Endometrial microvascular endothelial cells (primary cell): ENCODE results near the gene LEKR1. TPM values are rescaled to one million over a fixed set of nuclear protein-coding genes. Genes with fewer than 3 reads are reported as not detected.

ENCODE experiments used
- in situ Hi-C: cut with HindIII; loops from 2 replicates; pipeline ENCODE4 v1.10.0; 2017; ENCODE audit warnings: low sequenced_read_pairs, low pct_unique_long_range_greater_than_20kb; ENCODE audit errors: inconsistent ontology term
- total RNA-seq: library from RNA; depleted of rRNA; stranded (reverse); fragments of >200 nt; gene quantifications from one replicate; pipeline ENCODE4 v1.2.3, GENCODE V29; 2015; ENCODE audit errors: inconsistent ontology term

Gene LEKR1
- total RNA-seq, 1 donor from 2014 or later: 0.09 TPM

GRCh38 chr3:157086060-157086750, 260.1 kb downstream of the LEKR1 start:
- in situ Hi-C loops: no loop called here

DNA sequence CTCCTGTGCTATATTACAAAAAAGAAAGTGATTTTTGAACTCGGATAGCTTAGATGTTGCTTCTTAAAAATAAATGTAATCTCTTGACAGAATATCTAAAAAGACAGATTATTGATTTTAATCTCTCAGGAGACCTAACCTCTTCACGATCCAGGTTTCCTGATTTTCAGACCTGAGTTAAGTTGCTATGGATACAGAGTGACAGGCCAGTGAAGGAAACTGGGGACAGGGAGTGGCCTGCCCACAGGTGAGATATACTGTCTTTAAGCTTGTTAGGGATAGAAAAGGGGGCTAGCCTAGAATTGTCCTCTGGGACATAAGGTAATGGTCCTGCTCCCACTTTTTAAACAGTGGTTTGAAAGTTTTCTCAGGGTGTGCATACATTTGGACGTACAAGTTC, 260.6 kb downstream of the LEKR1 start:
- in situ Hi-C loops: no loop called here

DNA sequence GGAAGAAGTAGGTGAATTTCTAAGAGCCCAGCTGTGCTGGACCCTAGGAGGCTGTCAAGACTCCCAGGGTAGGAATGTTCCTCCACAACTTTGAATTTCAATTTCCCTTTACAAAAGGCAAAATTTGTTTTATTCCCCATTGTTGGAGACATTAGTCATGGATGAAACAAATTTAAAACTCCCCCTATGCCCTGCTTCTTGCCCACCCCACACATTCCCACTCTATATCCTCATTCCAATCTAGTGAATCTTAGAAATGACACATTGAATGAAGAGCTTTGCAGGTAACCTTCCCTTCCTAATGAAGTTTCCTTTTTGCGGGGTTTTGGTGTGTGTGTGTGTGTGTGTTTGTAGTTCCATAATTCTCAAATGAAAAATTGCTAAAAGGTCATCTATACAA, 261.2 kb downstream of the LEKR1 start:
- in situ Hi-C loops: no loop called here

DNA sequence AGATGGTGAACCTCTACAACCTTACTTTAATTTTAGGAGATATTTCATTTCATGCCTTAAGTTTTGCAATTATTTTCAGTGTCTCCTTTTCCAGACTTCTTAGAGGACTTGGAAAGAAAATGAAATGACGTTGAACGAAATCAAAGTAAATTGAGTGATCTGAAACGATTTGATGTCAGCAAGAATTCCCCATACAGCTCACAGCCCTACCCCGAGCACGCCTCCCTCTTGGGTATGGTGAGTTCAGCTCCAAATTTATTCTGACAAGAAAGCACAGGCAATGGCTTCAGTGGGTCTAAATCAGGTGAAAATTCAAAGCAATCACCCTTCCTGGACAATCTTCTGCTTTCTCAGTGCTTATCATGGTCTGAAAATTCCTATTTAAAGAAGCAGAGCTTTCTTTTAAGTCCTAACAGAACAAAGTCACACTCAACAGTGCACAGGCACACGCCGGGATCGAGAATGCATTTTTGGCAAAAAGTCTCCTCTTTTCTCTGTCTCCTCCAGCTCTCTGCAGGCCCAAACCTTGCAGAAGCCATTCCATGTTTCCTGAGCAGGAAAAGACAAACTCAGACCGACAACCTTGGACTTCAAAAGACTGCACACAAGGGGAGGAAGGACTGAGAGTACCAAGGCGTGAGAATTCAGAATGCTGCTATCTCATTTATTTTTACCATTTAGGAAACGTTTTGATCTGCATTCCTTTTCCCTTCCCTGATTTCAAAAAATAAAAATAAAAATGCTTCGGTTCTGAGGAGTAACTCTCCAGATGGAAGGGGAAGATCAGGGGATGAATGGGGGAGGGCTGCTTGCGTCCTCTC, 261.8 kb downstream of the LEKR1 start:
- in situ Hi-C loops: no loop called here

DNA sequence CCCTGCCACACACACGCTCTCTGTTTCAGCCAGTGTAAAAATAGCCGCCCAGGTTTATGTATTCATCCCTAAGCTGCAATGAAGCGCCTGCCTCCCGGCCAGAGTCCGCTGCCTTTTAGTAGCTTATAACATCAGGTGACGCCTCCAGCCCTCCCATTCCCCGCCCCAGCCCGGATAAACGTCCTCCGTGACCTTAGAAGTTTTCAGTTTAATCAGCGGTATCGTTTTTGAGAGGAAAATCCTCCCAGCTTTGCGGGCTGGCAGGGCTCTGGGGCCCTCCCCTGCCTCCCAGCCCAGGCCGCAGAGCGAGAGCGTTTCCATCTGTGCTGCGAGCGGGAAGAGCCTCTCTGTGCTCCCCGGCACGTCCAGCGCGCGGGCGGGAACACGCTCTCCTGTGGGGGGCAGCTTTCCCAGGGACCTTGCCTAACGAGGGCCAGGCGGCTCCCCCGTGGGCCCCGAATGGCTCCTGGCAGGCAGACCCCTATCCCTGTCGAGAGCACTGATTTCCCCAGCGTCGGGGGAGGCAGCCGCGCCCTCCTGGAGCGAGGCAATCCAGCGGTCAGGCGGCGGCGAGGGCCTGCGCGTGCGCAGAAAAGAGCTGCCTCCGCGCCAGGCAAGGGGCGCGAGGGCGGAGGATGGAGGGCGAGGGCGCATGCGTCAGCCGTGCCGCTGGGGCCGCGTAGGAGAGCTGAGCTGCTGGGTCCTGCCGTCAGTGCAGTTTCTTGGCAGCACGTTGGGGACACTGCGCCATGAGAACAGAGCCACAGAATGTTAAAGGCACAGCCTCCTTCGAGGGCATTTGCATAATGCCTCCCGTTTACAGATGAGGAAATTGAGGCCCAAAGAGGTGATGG, 262.7 kb downstream of the LEKR1 start:
- in situ Hi-C loops: no loop called here

DNA sequence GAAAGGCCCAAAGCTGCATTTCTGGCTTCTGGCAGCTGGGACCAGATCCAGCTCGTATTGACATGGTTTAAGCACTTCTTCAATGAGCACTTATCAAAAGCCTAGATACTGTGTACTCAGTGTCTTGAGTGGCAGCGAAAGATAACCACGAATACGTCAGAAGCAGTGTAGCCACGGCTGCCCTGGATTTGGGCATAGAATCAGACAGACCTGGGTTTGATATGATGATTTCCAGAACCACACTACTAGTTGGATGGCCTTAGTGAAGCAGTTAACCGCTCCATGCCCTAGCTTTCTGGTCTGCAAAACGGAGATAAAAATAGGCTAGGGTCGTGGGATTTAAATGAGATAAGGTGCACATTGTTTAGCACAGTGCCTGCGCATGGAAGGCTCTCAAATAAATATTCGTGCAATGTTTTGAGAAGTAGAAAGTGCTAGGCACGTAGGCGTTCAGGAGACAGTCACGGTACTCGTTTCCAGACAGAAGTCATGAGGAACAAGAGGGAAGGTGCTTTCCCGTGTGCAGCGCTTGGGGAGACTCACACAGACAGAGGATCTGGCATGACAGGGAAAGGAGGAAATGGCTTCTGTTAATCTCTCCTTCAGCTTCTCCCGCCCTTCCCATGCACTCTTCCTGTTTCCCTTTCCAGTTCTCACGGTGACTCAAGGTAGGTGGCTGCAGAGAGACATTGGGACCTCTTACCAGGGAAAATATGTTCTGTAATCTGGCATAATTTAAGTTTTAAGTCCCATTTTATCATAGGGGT, 263.5 kb downstream of the LEKR1 start:
- in situ Hi-C loops: no loop called here

DNA sequence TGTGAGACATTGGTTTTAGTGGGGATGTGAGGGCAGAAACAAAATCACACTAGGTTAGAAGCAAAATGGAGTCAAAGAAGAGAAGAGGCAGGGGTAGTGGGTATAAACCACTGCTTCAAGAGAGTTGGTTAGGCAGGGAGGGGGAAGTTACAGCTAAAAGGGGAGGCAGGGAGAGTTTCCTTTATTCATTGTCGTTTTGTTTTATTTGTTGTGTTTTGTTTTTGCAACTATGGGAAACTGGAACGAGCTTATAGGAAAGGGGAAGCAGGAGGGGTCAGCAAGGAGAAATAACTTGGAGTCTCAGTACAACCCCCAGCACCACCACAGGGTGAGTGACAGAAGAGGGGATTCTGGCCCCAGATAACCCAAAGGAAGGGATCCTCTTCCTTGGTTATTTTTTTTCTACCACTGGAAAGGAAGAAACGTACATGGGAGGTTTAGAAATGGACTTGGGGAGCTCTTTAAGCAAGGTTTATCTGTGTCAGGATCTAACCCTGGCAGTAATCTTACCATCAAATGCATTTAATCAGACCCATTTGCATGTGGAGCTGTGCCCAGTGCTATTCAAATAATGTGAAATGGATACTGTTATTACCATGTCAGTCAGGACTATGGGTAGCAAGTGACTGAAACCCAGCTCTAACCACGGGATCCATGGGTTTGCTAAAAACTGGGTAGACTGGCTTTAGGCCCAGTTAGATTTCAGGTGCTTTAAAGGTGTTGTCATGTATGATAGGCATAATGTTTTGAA, 265.1 kb downstream of the LEKR1 start:
- in situ Hi-C loops: no loop called here

DNA sequence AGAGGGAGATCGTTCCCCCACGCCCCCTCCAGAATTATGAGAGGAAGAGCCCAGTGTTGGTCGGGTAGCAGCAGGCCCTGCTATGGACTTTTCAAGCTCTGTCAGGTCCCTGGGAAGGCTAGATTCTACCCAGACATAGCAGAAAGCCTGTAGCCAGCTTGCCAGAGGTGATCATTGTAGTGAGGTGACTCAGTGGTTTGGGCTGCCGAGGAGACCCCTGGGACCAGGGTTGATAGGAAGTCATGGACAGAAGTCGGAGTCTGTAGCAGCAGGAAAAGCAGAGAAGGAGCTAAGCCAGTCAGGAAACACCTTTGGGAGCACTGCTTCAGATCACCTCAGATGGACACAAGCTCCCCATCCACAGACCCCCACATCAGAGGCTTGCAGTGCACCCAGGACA, 266.1 kb downstream of the LEKR1 start:
- in situ Hi-C loops: no loop called here

DNA sequence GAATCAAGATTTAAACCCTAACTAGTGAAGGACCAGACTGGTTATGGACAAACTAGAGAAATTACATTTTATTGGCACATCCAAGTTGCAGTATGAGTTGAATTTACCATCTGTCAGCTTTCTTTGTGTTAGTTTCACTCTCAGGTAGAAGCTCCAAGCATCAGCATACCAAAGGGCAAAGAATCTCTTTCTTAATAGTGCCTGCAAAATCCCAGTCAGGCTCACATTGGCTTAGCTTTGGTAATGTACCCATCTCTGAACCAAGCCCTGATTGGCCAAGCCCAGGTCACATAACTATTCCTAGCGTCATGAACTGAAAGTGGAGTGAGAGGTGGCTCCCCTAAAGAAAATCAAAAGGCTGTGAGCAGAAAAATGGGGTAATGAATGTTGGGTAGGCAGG, 266.9 kb downstream of the LEKR1 start:
- in situ Hi-C loops: no loop called here

DNA sequence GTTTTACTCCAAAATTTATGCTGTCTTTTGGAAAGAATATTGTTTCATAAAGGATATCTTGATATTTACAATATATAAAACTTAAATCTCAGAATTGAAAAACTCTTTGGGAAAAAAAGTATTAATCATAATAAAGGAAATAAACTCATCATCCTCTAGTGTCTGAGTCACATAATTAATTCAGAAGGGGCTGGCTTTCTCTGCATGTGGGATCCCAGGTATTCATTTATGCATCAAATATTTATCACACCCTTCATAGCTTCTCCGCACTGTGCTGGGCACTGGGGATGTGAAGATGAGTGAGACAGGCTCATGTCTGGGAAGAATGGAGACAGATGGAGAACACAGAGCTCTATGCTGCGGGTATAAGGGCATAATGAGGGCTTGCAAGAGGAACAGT, 268.1 kb downstream of the LEKR1 start:
- in situ Hi-C loops: no loop called here

DNA sequence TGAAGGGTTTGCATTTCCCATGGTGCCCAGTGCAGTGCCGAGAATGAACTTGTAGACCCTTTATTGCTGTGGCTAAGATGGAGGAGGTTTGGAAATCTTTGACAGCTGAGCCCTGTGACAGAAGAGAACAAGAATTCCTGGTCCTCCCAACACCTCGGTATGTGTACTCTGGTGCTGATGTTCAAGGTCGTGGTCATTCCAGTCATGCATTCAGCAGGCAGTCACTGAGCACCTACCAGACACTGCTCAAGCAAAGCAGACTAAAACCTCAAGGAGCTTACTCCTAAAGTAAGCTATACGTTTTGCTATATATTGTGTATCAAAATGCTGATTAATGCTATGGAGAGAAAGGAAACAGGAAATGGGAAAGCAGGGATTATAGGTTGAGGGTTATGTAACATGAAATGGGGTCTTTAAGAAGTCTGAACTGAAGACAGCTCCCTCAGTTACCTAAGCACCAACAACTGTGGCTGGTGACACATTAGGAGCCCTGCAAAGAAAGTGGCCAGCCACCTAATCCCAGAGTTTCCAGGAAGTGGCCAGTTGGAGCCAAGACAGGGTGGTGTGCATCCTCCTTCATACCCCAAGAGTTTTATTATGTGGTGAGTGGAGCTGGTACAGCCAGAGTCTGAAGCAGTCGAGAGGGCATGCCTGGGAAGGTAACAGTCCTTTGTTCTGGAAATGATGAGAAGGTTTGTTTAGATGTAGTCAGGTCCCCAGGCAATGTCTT, 268.8 kb downstream of the LEKR1 start:
- in situ Hi-C loops: no loop called here

Other genes starting within 250 kb of the LEKR1 start
- gene TIPARP, start 151.8 kb upstream of the LEKR1 start, total RNA-seq: 80.0 TPM